Activated CD8-positive, alpha-beta memory T cell treated with anti-CD3 and anti-CD28 coated beads, Interleukin-2, amount 10 ng/mL, durations not matched to agents 7 days and 5 days (primary cell): ENCODE results near the gene ING1. TPM values are rescaled to one million over a fixed set of nuclear protein-coding genes. Genes with fewer than 3 reads are reported as not detected.
"Not testable (repeated sequence)": the region's sequence is repeated elsewhere in the genome, so short reads cannot be mapped to it uniquely, and the experiment has no call there.

Source experiments
- ATAC-seq: fragments of 150-1000 bp; cut with Tn5 transposase; one replicate; pipeline ENCODE4 v1.10.0; 2021; ENCODE audit warnings: moderate library complexity
- CTCF ChIA-PET: fragments of 350-600 bp; sonication (Branson Sonifier 250); formaldehyde crosslinking; loops from one replicate; lab custom pipeline; 2021; ENCODE audit warnings: antibody characterized with exemption; lab: Charles Lee
- DNase-seq: peaks from one replicate; pipeline ENCODE4 v3.0.0-alpha.2; 2020
- H3K27ac Mint-ChIP-seq: one replicate; pipeline ENCODE4 v1.8.0; 2021; ENCODE audit warnings: mild to moderate bottlenecking, mixed read lengths
- H3K27me3 Mint-ChIP-seq: one replicate; pipeline ENCODE4 v1.8.0; 2021; ENCODE audit warnings: mixed read lengths
- H3K36me3 Mint-ChIP-seq: one replicate; pipeline ENCODE4 v1.8.0; 2021; ENCODE audit warnings: mild to moderate bottlenecking, mixed read lengths
- H3K4me1 Mint-ChIP-seq: one replicate; pipeline ENCODE4 v1.8.0; 2021; ENCODE audit warnings: mixed read lengths
- H3K4me3 Mint-ChIP-seq: one replicate; pipeline ENCODE4 v1.8.0; 2021; ENCODE audit warnings: mild to moderate bottlenecking, moderate library complexity, mixed read lengths
- H3K9me3 Mint-ChIP-seq: one replicate; pipeline ENCODE4 v1.8.0; 2022; ENCODE audit warnings: low read depth, mixed read lengths
- total RNA-seq, 2 experiments: library from RNA; stranded (reverse); gene quantifications; one replicate each; pipeline ENCODE4 v1.2.3, GENCODE V29; 2021

The ING1 gene
- total RNA-seq, 2 experiments from 2014 or later = 15.3 to 21.6 TPM

GRCh38 chr13:110683203-110683883, 30.2 kb upstream of the ING1 start:
- DNase-seq (no peak), ATAC-seq (peak; percentile 47)
- Mint-ChIP-seq H3K36me3 (peaks cover 31% of the 10 kb centered on the region), H3K4me3 (no peak overlapping the region), H3K27me3 (no peaks in the 10 kb centered on the region), H3K9me3 (no peaks in the 10 kb centered on the region), H3K4me1 (peaks cover 1% of the 10 kb centered on the region), H3K27ac (no peak overlapping the region)
- CTCF ChIA-PET = interaction anchor here (0.9 to 1.7 kb wide), 10 partner anchors 9 to 229 kb away, joined by 3 to 10 read pairs (median 4); partner anchors contain the start of gene CARS2

GRCh38 chr13:110683921-110684320, 29.6 kb upstream of the ING1 start:
- Mint-ChIP-seq H3K27me3 (no peaks in the 10 kb centered on the region), H3K4me1 (no peaks in the 10 kb centered on the region), H3K27ac (no peak overlapping the region), H3K4me3 (no peak overlapping the region), H3K36me3 (peaks cover 27% of the 10 kb centered on the region), H3K9me3 (no peaks in the 10 kb centered on the region)
- no peak for ATAC-seq
- no peak for DNase-seq
- CTCF ChIA-PET = interaction anchor here (0.9 to 1.7 kb wide), 8 partner anchors 9 to 228 kb away, joined by 3 to 10 read pairs (median 4); partner anchors contain the start of gene CARS2

- H3K27ac Mint-ChIP-seq = no peak overlapping the region
- no peaks in the 10 kb centered on the region for H3K9me3 Mint-ChIP-seq
- DNase-seq (no peak), ATAC-seq (no peak)
- H3K4me3 Mint-ChIP-seq = no peak overlapping the region
- CTCF ChIA-PET = interaction anchor here (0.5 to 1.7 kb wide), 6 partner anchors 8 to 228 kb away, joined by 3 to 10 read pairs (median 3); no protein-coding TSS in a partner anchor
- no peaks in the 10 kb centered on the region for H3K27me3 Mint-ChIP-seq
- H3K36me3 Mint-ChIP-seq = peaks cover 21% of the 10 kb centered on the region
- no peaks in the 10 kb centered on the region for H3K4me1 Mint-ChIP-seq
Measured at GRCh38 chr13:110684388-110685056, 29.0 kb upstream of the ING1 start.

- H3K4me3 Mint-ChIP-seq = no peak overlapping the region
- ATAC-seq = no peak
- no peaks in the 10 kb centered on the region for H3K27me3 Mint-ChIP-seq
- peaks cover 20% of the 10 kb centered on the region for H3K36me3 Mint-ChIP-seq
- H3K27ac Mint-ChIP-seq = no peak overlapping the region
- no peaks in the 10 kb centered on the region for H3K9me3 Mint-ChIP-seq
- DNase-seq = peak; percentile 22
- CTCF ChIA-PET = interaction anchor here (0.5 kb wide), 1 partner anchor 71 kb away, joined by 3 read pairs; no protein-coding TSS in a partner anchor
- H3K4me1 Mint-ChIP-seq = no peaks in the 10 kb centered on the region
Measured at GRCh38 chr13:110685305-110686020, 28.0 kb upstream of the ING1 start.

GRCh38 chr13:110687736-110688135, 25.8 kb upstream of the ING1 start:
- no peak overlapping the region for H3K4me3 Mint-ChIP-seq
- no peaks in the 10 kb centered on the region for H3K4me1 Mint-ChIP-seq
- peak; percentile 29 for DNase-seq
- H3K9me3 Mint-ChIP-seq = no peaks in the 10 kb centered on the region
- no peak overlapping the region for H3K27ac Mint-ChIP-seq
- no peak for ATAC-seq
- H3K27me3 Mint-ChIP-seq = no peaks in the 10 kb centered on the region
- H3K36me3 Mint-ChIP-seq = peaks cover 13% of the 10 kb centered on the region
- CTCF ChIA-PET = no interaction called here

- Mint-ChIP-seq H3K36me3 (peaks cover 13% of the 10 kb centered on the region), H3K9me3 (no peaks in the 10 kb centered on the region), H3K27ac (no peak overlapping the region), H3K27me3 (no peaks in the 10 kb centered on the region), H3K4me3 (no peak overlapping the region), H3K4me1 (no peaks in the 10 kb centered on the region)
- DNase-seq (peak; percentile 32), ATAC-seq (no peak)
- CTCF ChIA-PET = no interaction called here
Measured at GRCh38 chr13:110689041-110689440, 24.5 kb upstream of the ING1 start.

GRCh38 chr13:110689711-110690110, 23.8 kb upstream of the ING1 start:
- H3K4me1 Mint-ChIP-seq = no peaks in the 10 kb centered on the region
- DNase-seq (peak; percentile 7), ATAC-seq (no peak)
- no peaks in the 10 kb centered on the region for H3K9me3 Mint-ChIP-seq
- CTCF ChIA-PET = no interaction called here
- H3K4me3 Mint-ChIP-seq = no peak overlapping the region
- H3K36me3 Mint-ChIP-seq = peaks cover 16% of the 10 kb centered on the region
- no peak overlapping the region for H3K27ac Mint-ChIP-seq
- H3K27me3 Mint-ChIP-seq = no peaks in the 10 kb centered on the region

GRCh38 chr13:110690516-110690915, 23.0 kb upstream of the ING1 start:
- no peak for ATAC-seq
- H3K4me1 Mint-ChIP-seq = no peaks in the 10 kb centered on the region
- no peaks in the 10 kb centered on the region for H3K9me3 Mint-ChIP-seq
- DNase-seq = peak; percentile 28
- H3K27ac Mint-ChIP-seq = no peak overlapping the region
- H3K27me3 Mint-ChIP-seq = no peaks in the 10 kb centered on the region
- H3K4me3 Mint-ChIP-seq = no peak overlapping the region
- peaks cover 17% of the 10 kb centered on the region for H3K36me3 Mint-ChIP-seq
- CTCF ChIA-PET = no interaction called here

GRCh38 chr13:110695774-110696173, 17.7 kb upstream of the ING1 start:
- H3K9me3 Mint-ChIP-seq, H3K4me3 Mint-ChIP-seq, H3K27me3 Mint-ChIP-seq, CTCF ChIA-PET, ATAC-seq, DNase-seq: not testable (repeated sequence)
- Mint-ChIP-seq H3K36me3 (peaks cover 37% of the 10 kb centered on the region), H3K4me1 (peaks cover 33% of the 10 kb centered on the region), H3K27ac (peak overlapping the region; percentile 28)

- peaks cover 41% of the 10 kb centered on the region for H3K36me3 Mint-ChIP-seq
- H3K9me3 Mint-ChIP-seq = no peaks in the 10 kb centered on the region
- DNase-seq (peak; percentile 22), ATAC-seq (no peak)
- peaks cover 38% of the 10 kb centered on the region for H3K4me1 Mint-ChIP-seq
- CTCF ChIA-PET = no interaction called here
- no peak overlapping the region for H3K27ac Mint-ChIP-seq
- no peak overlapping the region for H3K4me3 Mint-ChIP-seq
- no peaks in the 10 kb centered on the region for H3K27me3 Mint-ChIP-seq
Measured at GRCh38 chr13:110696776-110697175, 16.7 kb upstream of the ING1 start.

- no peak overlapping the region for H3K4me3 Mint-ChIP-seq
- ATAC-seq = no peak
- CTCF ChIA-PET = no interaction called here
- peaks cover 42% of the 10 kb centered on the region for H3K36me3 Mint-ChIP-seq
- no peaks in the 10 kb centered on the region for H3K27me3 Mint-ChIP-seq
- H3K9me3 Mint-ChIP-seq = no peaks in the 10 kb centered on the region
- peak overlapping the region; percentile 31 for H3K27ac Mint-ChIP-seq
- DNase-seq = no peak
- peaks cover 43% of the 10 kb centered on the region for H3K4me1 Mint-ChIP-seq
Measured at GRCh38 chr13:110697842-110698241, 15.7 kb upstream of the ING1 start.

GRCh38 chr13:110698689-110699088, 14.8 kb upstream of the ING1 start:
- H3K4me3 Mint-ChIP-seq = no peak overlapping the region
- H3K27me3 Mint-ChIP-seq = no peaks in the 10 kb centered on the region

More at GRCh38 chr13:110698689-110699088, 14.8 kb upstream of the ING1 start:
- Mint-ChIP-seq H3K36me3 (peaks cover 46% of the 10 kb centered on the region), H3K27ac (peak overlapping the region; percentile 28), H3K9me3 (no peaks in the 10 kb centered on the region), H3K4me1 (peaks cover 50% of the 10 kb centered on the region)
- peak; percentile 14 for DNase-seq
- CTCF ChIA-PET = no interaction called here
- ATAC-seq = no peak
